ENCODE results near the gene MERTK. TPM values are rescaled to one million over a fixed set of nuclear protein-coding genes. Genes with fewer than 3 reads are reported as not detected.

The MERTK gene
- total and polyA plus RNA-seq, 11 donors = 1.9 to 15.2 (median 4.7) TPM

DNA sequence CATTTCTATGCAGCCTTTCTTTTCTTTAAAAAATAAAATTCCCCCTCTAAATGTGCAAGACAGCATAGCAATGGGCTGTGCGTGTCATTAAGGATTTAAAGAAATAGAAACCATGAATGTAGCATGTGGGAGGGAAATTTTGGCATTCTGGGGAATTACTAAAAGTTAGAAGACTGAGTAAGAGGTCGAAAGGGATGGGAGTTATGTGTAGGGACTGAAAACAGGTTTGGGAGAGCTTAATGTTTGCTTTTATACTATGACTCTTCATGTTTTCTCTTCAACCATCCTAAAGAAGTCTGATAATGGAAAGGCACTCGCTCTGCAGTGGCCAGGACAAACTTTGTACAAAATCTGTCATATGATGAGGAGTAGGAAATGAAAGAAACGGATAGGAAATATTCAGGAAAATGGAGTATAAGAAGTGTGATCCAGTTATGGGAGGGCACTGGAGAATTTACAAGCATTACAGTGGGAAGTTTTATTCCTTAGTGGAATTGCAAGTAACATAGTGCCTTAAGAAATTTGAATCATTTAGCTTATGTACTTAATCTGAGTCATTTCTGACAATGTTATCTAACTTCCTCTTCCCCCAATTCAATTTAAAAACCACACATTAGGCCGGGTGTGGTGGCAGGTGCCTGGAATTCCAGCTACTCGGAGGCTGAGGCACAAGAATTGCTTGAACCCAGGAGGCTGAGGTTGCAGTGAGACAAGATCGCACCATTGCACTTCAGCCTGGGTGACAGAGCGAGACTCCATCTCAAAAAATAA, 177.3 kb downstream of the MERTK start:
- intact Hi-C loops (cut with DNase I) = loop anchor here in 1 of 10 donors (1.0 kb wide), 1 partner anchor 19 kb away; no protein-coding TSS in a partner anchor
- Histone ChIP-seq H3K36me3 (peaks cover 0 to 72% (median 49%) of the 10 kb centered on the region in 9 donors), H3K4me3 (no peak overlapping the region), H3K27ac (peak overlapping the region in 10 of 12 donors; percentile 23 to 71 (median 54)), H3K9me3 (peaks cover 0 to 11% (median 0%) of the 10 kb centered on the region in 12 donors), H3K27me3 (no peaks in the 10 kb centered on the region), H3K4me1 (peaks cover 0 to 21% (median 6%) of the 10 kb centered on the region in 12 donors)
- no peak for TF ChIP-seq POLR2A (IDR thresholded peaks at IDR 0.05)
- TF ChIP-seq, protein P1, sequence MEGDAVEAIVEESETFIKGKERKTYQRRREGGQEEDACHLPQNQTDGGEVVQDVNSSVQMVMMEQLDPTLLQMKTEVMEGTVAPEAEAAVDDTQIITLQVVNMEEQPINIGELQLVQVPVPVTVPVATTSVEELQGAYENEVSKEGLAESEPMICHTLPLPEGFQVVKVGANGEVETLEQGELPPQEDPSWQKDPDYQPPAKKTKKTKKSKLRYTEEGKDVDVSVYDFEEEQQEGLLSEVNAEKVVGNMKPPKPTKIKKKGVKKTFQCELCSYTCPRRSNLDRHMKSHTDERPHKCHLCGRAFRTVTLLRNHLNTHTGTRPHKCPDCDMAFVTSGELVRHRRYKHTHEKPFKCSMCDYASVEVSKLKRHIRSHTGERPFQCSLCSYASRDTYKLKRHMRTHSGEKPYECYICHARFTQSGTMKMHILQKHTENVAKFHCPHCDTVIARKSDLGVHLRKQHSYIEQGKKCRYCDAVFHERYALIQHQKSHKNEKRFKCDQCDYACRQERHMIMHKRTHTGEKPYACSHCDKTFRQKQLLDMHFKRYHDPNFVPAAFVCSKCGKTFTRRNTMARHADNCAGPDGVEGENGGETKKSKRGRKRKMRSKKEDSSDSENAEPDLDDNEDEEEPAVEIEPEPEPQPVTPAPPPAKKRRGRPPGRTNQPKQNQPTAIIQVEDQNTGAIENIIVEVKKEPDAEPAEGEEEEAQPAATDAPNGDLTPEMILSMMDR (IDR thresholded peaks at IDR 0.05) = no peak
- 65 to 72% (median 69%) methylated on average over 8 of the region's 8 CpGs for WGBS, 4 donors
- DNase-seq (peak in 1 of 5 donors; percentile 44), ATAC-seq (peak in 3 of 4 donors; percentile 36 to 77 (median 57))

DNA sequence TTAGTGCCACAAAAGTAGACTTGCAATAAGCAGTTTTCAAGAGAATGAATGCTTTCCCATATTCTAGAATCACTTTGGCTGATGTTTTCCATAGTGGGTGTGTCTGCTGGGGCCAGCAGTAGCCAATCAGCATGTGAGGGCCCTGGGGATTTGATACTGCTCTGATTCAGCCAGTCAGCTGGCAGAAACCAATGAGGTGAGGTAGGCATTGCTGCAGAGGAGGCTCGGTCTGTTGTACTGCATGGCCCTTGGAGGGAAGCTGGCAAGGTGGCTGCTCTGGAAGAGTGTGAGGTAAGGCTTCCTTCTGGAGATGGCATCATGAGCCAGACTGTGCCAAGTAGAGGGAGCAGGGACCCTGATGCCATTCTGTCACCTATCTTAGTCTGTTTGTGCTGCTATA, 179.4 kb downstream of the MERTK start:
- WGBS, 4 donors = 60 to 82% (median 77%) methylated on average over 1 of the region's 1 CpG
- peaks cover 0 to 11% (median 0%) of the 10 kb centered on the region in 12 donors for H3K9me3 ChIP-seq

More for the DNA sequence above, 179.4 kb downstream of the MERTK start:
- Histone ChIP-seq H3K4me1 (peaks cover 0 to 21% (median 6%) of the 10 kb centered on the region in 12 donors), H3K36me3 (peaks cover 0 to 81% (median 62%) of the 10 kb centered on the region in 9 donors), H3K27me3 (no peaks in the 10 kb centered on the region), H3K27ac (no peak overlapping the region), H3K4me3 (no peak overlapping the region)
- DNase-seq (no peak), ATAC-seq (no peak)
- intact Hi-C loops (cut with DNase I) = no loop called here
- TF ChIP-seq POLR2A (IDR thresholded peaks at IDR 0.05) = no peak
- TF ChIP-seq, protein P1 (IDR thresholded peaks at IDR 0.05) = no peak

Other genes with a start within 250 kb of the MERTK start
- gene ANAPC1, start 14.4 kb upstream of the MERTK start, total RNA-seq = 10 to 100 TPM; 12.2 to 30.7 (median 19.0) TPM
- gene ANAPC1, start 14.4 kb upstream of the MERTK start, polyA plus RNA-seq = 10 to 100 TPM in 1 of 2 donors, 1 to 10 TPM in 1; 4.9 to 11.7 TPM
- 10 to 100 TPM in 2 of 9 donors, 1 to 10 TPM in 7; 4.8 to 18.5 (median 7.9) TPM for gene TMEM87B, start 156.7 kb downstream of the MERTK start, total RNA-seq
- 1 to 10 TPM; 3.1 to 6.1 TPM for gene TMEM87B, start 156.7 kb downstream of the MERTK start, polyA plus RNA-seq
- 1 to 10 TPM in 3 of 9 donors, under 1 TPM in 5, not detected in 1; 0.35 to 2.9 (median 0.74) TPM for gene FBLN7, start 239.8 kb downstream of the MERTK start, total RNA-seq
- under 1 TPM; 0.23 to 0.44 TPM for gene FBLN7, start 239.8 kb downstream of the MERTK start, polyA plus RNA-seq